Measurements from ENCODE around the gene RIPK1.
"Not testable (repeated sequence)": the region's sequence is repeated elsewhere in the genome, so short reads cannot be mapped to it uniquely, and the experiment has no call there.

The RIPK1 gene

DNA sequence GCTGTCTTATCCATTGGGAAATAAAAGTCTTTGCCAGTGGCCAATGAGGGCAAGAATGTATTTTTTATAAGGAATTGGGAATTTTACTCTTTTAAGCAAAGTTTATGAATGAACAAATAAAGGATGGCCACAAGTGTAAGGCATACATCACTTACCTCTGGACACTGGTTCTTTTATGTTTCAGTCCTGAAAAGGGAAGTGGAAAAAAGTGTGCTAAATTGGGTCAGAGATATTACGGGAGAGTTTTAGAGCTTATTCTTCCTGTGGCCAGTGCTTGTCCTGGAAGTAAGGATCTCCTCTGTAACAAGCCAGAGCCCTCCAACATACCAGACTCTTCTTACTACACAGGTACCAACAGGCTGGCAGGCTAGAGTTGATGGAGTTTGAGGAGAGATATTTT is 22.5 kb upstream of the RIPK1 start:
- H3K27me3 ChIP-seq (ENCODE audit: control insufficient read depth, insufficient read depth, low read length) = no peaks in the 10 kb centered on the region
- H3K36me3 ChIP-seq (ENCODE audit: control insufficient read depth, insufficient read depth, low read length) = no peaks in the 10 kb centered on the region
- H3K27ac ChIP-seq (ENCODE audit: low read length) = no peak overlapping the region
- DNase-seq (ENCODE audit: low read depth, low spot score) = no peak
- no peaks in the 10 kb centered on the region for H3K4me1 ChIP-seq (ENCODE audit: control insufficient read depth, insufficient read depth, low read length)
- no peaks in the 10 kb centered on the region for H3K9me3 ChIP-seq (ENCODE audit: control insufficient read depth, insufficient read depth, low read length)
- no peak overlapping the region for H3K4me3 ChIP-seq (ENCODE audit: low read length)
- WGBS (ENCODE audit: insufficient coverage, insufficient read length) = no CpG with 5 or more reads among the region's 1 CpG

DNA sequence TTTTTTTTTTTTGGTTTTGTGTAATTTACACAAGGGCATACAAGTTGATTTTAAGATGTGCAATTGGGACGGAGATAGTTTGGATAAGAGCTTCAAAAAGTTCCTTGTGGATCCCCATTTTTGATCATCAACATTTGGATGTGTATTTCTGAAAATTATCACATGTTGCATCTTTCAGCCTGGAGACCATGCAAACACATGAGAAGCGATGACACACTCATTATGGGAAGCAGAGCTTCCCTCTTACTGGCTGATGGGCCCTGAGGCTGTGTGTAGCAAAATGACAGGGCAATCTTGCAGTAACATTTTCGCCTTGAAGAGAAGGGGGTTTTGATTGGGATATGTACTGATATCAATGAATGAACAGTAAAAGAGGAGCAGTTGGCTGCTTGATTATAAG is 22.0 kb upstream of the RIPK1 start:
- no peaks in the 10 kb centered on the region for H3K36me3 ChIP-seq (ENCODE audit: control insufficient read depth, insufficient read depth, low read length)
- H3K4me1 ChIP-seq (ENCODE audit: control insufficient read depth, insufficient read depth, low read length) = no peaks in the 10 kb centered on the region
- H3K4me3 ChIP-seq (ENCODE audit: low read length) = no peak overlapping the region
- no CpG with 5 or more reads among the region's 3 CpGs for WGBS (ENCODE audit: insufficient coverage, insufficient read length)
- H3K9me3 ChIP-seq (ENCODE audit: control insufficient read depth, insufficient read depth, low read length) = no peaks in the 10 kb centered on the region
- no peak overlapping the region for H3K27ac ChIP-seq (ENCODE audit: low read length)
- no peak for DNase-seq (ENCODE audit: low read depth, low spot score)
- H3K27me3 ChIP-seq (ENCODE audit: control insufficient read depth, insufficient read depth, low read length) = no peaks in the 10 kb centered on the region

DNA sequence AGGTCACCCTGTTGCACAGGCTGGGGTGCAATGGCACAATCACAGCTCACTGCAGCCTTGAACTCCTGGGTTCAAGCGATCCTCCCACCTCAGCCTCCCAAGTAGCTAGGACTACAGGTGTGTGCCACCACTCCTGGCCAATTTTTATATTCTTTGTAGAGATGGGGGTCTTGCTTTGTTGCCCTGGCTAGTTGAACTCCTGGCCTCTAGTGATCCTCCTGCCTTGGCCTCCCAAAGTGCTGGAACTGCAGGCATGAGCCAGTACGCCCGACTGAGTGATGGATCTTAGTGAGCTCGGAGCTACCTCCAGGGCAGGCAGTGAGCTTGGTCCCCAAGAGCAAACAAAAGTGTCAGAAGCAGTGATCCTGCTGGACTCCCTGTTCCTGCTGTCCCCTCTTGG is 20.3 kb upstream of the RIPK1 start:
- DNase-seq (ENCODE audit: low read depth, low spot score); H3K4me3 ChIP-seq (ENCODE audit: low read length); H3K27me3 ChIP-seq (ENCODE audit: control insufficient read depth, insufficient read depth, low read length); H3K36me3 ChIP-seq (ENCODE audit: control insufficient read depth, insufficient read depth, low read length); H3K4me1 ChIP-seq (ENCODE audit: control insufficient read depth, insufficient read depth, low read length); H3K9me3 ChIP-seq (ENCODE audit: control insufficient read depth, insufficient read depth, low read length); H3K27ac ChIP-seq (ENCODE audit: low read length): not testable (repeated sequence)
- no CpG with 5 or more reads among the region's 4 CpGs for WGBS (ENCODE audit: insufficient coverage, insufficient read length)

DNA sequence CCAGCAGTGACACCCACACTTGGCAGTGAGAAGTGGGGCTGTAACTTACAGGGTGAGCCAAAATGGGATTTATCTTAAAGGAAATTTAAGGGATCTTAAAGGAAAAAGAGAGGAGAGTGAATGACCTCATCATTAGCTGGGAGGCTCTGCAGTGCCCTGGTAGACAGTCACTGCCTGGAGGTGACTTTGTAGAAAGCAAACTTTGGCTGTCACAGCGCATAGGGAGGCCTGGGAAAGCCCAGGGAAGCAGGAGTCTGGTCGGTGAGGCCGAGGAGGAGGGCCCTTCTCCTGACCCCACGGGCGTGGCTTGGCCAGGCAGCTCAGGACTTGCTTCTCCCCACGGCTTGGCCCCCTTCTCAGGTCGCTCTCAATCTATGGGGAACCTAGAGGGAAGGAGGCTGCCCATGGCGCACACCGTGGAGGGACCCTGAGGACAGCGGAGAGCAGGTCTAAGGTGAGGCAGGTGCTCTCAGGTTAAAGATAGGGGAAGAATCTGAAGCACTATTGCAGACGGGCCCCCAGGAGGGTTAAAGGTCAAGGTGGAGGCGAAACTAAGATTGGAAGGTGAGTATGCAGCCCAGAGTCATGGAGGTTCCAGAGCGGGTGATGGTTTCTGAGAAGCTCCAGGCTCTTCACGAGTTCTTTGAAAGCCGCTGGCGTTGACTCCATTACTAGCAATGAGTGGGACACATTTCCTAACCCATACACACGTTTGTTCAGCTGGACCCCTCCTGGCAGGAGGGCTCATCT is 15.6 kb upstream of the RIPK1 start:
- no peak overlapping the region; the same call in 1 of the 2 replicates for H3K4me3 ChIP-seq (ENCODE audit: low read length)
- DNase-seq (ENCODE audit: low read depth, low spot score) = no peak
- no peaks in the 10 kb centered on the region for H3K36me3 ChIP-seq (ENCODE audit: control insufficient read depth, insufficient read depth, low read length)
- H3K4me1 ChIP-seq (ENCODE audit: control insufficient read depth, insufficient read depth, low read length) = no peaks in the 10 kb centered on the region
- no peaks in the 10 kb centered on the region for H3K27me3 ChIP-seq (ENCODE audit: control insufficient read depth, insufficient read depth, low read length)
- WGBS (ENCODE audit: insufficient coverage, insufficient read length) = no CpG with 5 or more reads among the region's 17 CpGs
- H3K27ac ChIP-seq (ENCODE audit: low read length) = no peak overlapping the region
- no peaks in the 10 kb centered on the region for H3K9me3 ChIP-seq (ENCODE audit: control insufficient read depth, insufficient read depth, low read length)

DNA sequence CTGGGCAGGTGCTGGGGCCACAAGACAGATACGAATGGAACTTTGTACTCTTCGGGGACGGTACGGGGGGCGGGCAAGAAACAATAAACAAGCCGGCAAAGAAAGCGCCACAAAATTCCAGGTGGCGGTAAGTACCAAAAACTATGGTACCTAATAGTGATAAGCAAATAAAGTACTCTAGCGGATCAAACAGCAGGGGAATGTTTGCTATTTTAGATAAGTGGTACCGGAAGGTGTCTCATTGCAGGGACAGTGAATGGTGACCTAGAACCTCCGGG is 15.1 kb upstream of the RIPK1 start:
- Histone ChIP-seq H3K9me3 (ENCODE audit: control insufficient read depth, insufficient read depth, low read length) (no peaks in the 10 kb centered on the region), H3K36me3 (ENCODE audit: control insufficient read depth, insufficient read depth, low read length) (no peaks in the 10 kb centered on the region), H3K27me3 (ENCODE audit: control insufficient read depth, insufficient read depth, low read length) (no peaks in the 10 kb centered on the region), H3K4me3 (ENCODE audit: low read length) (peak overlapping the region; percentile 28; the same call in 1 of the 2 replicates), H3K27ac (ENCODE audit: low read length) (no peak overlapping the region), H3K4me1 (ENCODE audit: control insufficient read depth, insufficient read depth, low read length) (no peaks in the 10 kb centered on the region)
- no peak for DNase-seq (ENCODE audit: low read depth, low spot score)
- no CpG with 5 or more reads among the region's 11 CpGs for WGBS (ENCODE audit: insufficient coverage, insufficient read length)

DNA sequence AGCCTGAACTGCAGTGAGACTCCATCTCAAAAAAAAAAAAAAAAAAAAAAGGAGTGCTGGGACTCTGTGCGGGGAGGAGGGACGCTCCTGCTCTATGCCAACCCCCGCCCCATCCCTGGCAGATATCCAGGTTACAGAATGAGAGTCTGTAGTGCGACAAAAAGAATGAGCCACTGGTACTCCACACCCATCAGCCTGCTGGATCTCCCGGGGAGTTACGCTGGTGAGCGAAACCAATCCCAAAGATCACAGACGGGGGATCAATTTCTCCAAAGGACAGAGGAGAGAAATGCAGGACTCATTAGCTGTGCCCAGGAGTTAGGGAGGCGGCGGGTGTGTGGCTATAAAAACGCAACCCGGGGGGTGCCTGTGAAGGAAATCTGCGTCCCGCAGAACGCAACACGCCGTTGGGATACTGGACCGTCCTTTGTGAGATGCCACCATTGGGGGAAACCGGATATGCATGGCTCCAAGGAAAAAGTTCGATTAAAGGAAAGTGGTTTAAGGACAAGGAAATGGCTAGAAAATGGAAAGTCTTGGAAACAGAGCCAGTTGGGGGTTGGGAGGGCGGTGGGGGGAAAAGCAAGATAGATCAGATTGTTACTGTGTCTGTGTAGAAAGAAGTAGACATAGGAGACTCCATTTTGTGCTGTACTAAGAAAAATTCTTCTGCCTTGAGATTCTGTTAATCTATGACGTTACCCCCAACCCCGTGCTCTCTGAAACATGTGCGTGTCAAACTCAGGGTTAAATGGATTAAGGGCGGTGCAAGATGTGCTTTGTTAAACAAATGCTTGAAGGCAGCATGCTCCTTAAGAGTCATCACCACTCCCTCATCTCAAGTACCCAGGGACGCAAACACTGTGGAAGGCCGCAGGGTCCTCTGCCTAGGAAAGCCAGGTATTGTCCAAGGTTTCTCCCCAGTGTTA is 13.8 kb upstream of the RIPK1 start:
- not testable (repeated sequence) for H3K4me1 ChIP-seq (ENCODE audit: control insufficient read depth, insufficient read depth, low read length); H3K9me3 ChIP-seq (ENCODE audit: control insufficient read depth, insufficient read depth, low read length); H3K27me3 ChIP-seq (ENCODE audit: control insufficient read depth, insufficient read depth, low read length); DNase-seq (ENCODE audit: low read depth, low spot score); H3K36me3 ChIP-seq (ENCODE audit: control insufficient read depth, insufficient read depth, low read length); H3K27ac ChIP-seq (ENCODE audit: low read length)
- H3K4me3 ChIP-seq (ENCODE audit: low read length) = peak overlapping the region; percentile 28; the same call in 1 of the 2 replicates
- WGBS (ENCODE audit: insufficient coverage, insufficient read length) = no CpG with 5 or more reads among the region's 27 CpGs

DNA sequence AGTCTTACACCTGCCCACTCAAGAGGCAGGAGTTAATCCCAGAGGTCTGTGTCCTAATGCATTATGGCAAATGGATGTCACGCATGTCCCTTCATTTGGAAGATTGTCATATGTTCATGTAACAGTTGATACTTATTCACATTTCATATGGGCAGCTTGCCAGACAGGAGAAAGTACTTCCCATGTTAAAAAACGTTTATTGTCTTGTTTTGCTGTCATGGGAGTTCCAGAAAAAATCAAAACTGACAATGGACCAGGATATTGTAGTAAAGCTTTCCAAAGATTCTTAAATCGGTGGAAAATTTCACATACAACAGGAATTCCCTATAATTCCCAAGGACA is 13.2 kb upstream of the RIPK1 start:
- WGBS (ENCODE audit: insufficient coverage, insufficient read length) = no CpG with 5 or more reads among the region's 3 CpGs
- DNase-seq (ENCODE audit: low read depth, low spot score) = not testable (repeated sequence)

DNA sequence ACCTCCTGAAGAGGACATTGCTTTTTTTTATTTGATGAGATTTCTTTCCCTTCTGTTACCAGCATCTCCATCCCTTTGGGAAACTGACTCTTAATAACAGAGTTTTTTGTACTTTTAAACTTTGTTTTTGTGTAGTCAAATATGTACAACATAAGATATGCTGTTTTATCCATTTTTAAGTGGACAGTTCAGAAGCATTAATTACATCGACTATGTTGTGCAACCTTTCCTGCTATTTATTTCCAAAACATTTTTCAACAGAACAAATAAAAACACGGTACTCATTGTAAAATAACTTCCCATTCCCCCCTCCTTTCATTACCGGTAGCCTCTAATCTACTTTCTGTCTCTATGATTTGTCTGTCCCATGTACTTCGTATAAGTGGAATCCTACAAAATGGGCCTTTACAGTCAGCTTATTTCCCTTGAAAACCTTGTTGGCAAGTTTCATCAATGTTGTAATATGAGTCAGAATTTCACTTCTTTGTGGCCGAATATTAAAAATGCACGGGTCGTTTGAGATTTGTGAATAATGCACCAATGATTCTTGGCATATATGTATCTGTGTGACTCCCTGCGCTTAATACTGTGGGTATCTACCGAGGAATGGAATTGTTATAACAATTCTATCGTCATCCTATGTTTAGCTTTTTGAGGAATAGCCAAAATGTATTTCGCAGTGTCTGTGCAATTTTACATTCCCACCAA is 11.1 kb upstream of the RIPK1 start:
- WGBS (ENCODE audit: insufficient coverage, insufficient read length) = 100% methylated on average over 1 of the region's 11 CpGs
- H3K27ac ChIP-seq (ENCODE audit: low read length) = no peak overlapping the region
- DNase-seq (ENCODE audit: low read depth, low spot score) = no peak
- no peaks in the 10 kb centered on the region for H3K4me1 ChIP-seq (ENCODE audit: control insufficient read depth, insufficient read depth, low read length)
- no peaks in the 10 kb centered on the region for H3K36me3 ChIP-seq (ENCODE audit: control insufficient read depth, insufficient read depth, low read length)
- H3K4me3 ChIP-seq (ENCODE audit: low read length) = no peak overlapping the region
- H3K9me3 ChIP-seq (ENCODE audit: control insufficient read depth, insufficient read depth, low read length) = no peaks in the 10 kb centered on the region
- no peaks in the 10 kb centered on the region for H3K27me3 ChIP-seq (ENCODE audit: control insufficient read depth, insufficient read depth, low read length)

More for the DNA sequence above, 13.2 kb upstream of the RIPK1 start:
- H3K27me3 ChIP-seq (ENCODE audit: control insufficient read depth, insufficient read depth, low read length); H3K4me1 ChIP-seq (ENCODE audit: control insufficient read depth, insufficient read depth, low read length); H3K9me3 ChIP-seq (ENCODE audit: control insufficient read depth, insufficient read depth, low read length); H3K27ac ChIP-seq (ENCODE audit: low read length); H3K36me3 ChIP-seq (ENCODE audit: control insufficient read depth, insufficient read depth, low read length); H3K4me3 ChIP-seq (ENCODE audit: low read length): not testable (repeated sequence)

DNA sequence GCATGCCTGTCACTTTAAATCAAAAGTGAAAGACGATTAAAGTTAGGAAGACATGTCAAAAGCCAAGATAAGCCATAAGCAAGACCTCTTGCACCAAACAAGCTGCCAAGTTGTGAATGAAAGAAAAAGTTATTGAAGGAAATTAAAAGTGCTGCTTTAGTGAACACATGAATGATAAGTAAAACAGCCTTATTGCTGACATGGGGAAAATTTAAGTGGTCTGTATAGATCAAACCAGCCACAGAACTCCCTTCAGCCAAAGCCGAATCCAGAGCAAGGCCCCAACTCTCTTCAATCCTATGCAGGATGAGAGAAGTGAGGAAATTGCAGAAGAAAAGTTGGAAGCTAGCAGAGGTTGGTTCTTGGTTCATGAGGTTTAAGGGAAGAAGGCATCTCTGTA is 9.3 kb upstream of the RIPK1 start:
- no CpG with 5 or more reads among the region's 2 CpGs for WGBS (ENCODE audit: insufficient coverage, insufficient read length)
- Histone ChIP-seq H3K36me3 (ENCODE audit: control insufficient read depth, insufficient read depth, low read length) (no peaks in the 10 kb centered on the region), H3K27me3 (ENCODE audit: control insufficient read depth, insufficient read depth, low read length) (no peaks in the 10 kb centered on the region), H3K27ac (ENCODE audit: low read length) (no peak overlapping the region), H3K4me1 (ENCODE audit: control insufficient read depth, insufficient read depth, low read length) (no peaks in the 10 kb centered on the region), H3K4me3 (ENCODE audit: low read length) (no peak overlapping the region), H3K9me3 (ENCODE audit: control insufficient read depth, insufficient read depth, low read length) (no peaks in the 10 kb centered on the region)
- no peak for DNase-seq (ENCODE audit: low read depth, low spot score)

DNA sequence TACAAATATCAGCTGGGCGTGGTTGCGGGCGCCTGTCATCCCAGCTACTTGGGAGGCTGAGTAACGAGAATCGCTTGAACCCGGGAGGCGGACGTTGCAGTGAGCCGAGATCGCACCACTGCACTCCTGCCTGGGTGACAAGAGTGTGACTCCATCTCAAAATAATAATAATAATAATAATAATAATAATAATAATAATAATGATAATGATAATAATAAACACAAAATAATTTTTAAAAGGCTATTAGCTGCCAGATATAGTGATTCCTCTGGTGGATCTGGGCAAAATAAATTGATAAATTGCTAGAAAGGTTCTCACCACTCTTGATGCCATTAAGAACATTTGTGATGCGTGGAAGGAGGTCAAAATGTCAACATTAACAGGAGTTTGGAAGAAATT is 8.2 kb upstream of the RIPK1 start:
- not testable (repeated sequence) for DNase-seq (ENCODE audit: low read depth, low spot score); H3K4me3 ChIP-seq (ENCODE audit: low read length); H3K27ac ChIP-seq (ENCODE audit: low read length); H3K36me3 ChIP-seq (ENCODE audit: control insufficient read depth, insufficient read depth, low read length); H3K9me3 ChIP-seq (ENCODE audit: control insufficient read depth, insufficient read depth, low read length); H3K4me1 ChIP-seq (ENCODE audit: control insufficient read depth, insufficient read depth, low read length); H3K27me3 ChIP-seq (ENCODE audit: control insufficient read depth, insufficient read depth, low read length)
- no CpG with 5 or more reads among the region's 11 CpGs for WGBS (ENCODE audit: insufficient coverage, insufficient read length)
